Keratinocyte (primary cell): ENCODE measurements around the gene ITPKB. TPM values are rescaled to one million over a fixed set of nuclear protein-coding genes. Genes with fewer than 3 reads are reported as not detected.

Experiments used
- DNase-seq: peaks from one replicate; pipeline ENCODE4 v3.0.0-alpha.2; 2011; ENCODE audit warnings: low read depth, missing footprints, low spot score
- FAIRE-seq: peaks from 2 replicates; lab custom pipeline; 2011; peaks lifted over from hg19 to GRCh38; lab: Jason Lieb, UNC
- H2AFZ ChIP-seq: 2 replicates; pipeline ENCODE4 v1.6.0; 2012; ENCODE audit warnings: low read length, control low read depth, inconsistent platforms; ENCODE audit not compliant: control insufficient read depth
- H3K27ac ChIP-seq: 2 replicates; pipeline ENCODE4 v1.5.1; 2011; ENCODE audit warnings: low read length; ENCODE audit not compliant: control insufficient read depth, insufficient read depth
- H3K27me3 ChIP-seq: 3 replicates; pipeline ENCODE4 v1.6.0; 2011; ENCODE audit warnings: low read length; ENCODE audit not compliant: control insufficient read depth, insufficient read depth; ENCODE audit errors: extremely low read depth
- H3K36me3 ChIP-seq, 2 experiments: 2 replicates in 1 of 2; 3 replicates in 1 of 2; pipeline ENCODE4 v1.5.1; 2011; ENCODE audit warnings: low read length in 2 of 2, mild to moderate bottlenecking in 1 of 2; ENCODE audit not compliant: control insufficient read depth in 2 of 2, insufficient read depth in 2 of 2; ENCODE audit errors: extremely low read depth in 1 of 2
- H3K4me1 ChIP-seq: 3 replicates; pipeline ENCODE4 v1.5.1; 2011; ENCODE audit warnings: low read length; ENCODE audit not compliant: control insufficient read depth, insufficient read depth; ENCODE audit errors: extremely low read depth
- H3K4me2 ChIP-seq: 3 replicates; pipeline ENCODE4 v1.6.0; 2011; ENCODE audit warnings: low read depth, low read length; ENCODE audit not compliant: control insufficient read depth, insufficient read depth; ENCODE audit errors: extremely low read depth
- H3K4me3 ChIP-seq, 3 experiments: fragments of 200-600 bp in 1 of 3; sonication (generic) in 1 of 3; 2 replicates in 2 of 3; 3 replicates in 1 of 3; pipeline ENCODE4 v1.5.1; 2011 to 2016; ENCODE audit warnings: low read length in 3 of 3, mild to moderate bottlenecking in 3 of 3, control low read depth in 2 of 3, inconsistent platforms in 1 of 3, low read depth in 1 of 3, mixed read lengths in 1 of 3, mixed run types in 1 of 3, moderate library complexity in 1 of 3; ENCODE audit not compliant: control insufficient read depth in 2 of 3, insufficient read depth in 2 of 3; ENCODE audit errors: extremely low read depth in 1 of 3
- H3K79me2 ChIP-seq: 2 replicates; pipeline ENCODE4 v1.6.0; 2012; ENCODE audit warnings: low read length; ENCODE audit not compliant: control insufficient read depth, insufficient read depth
- H3K9ac ChIP-seq: 3 replicates; pipeline ENCODE4 v1.6.0; 2011; ENCODE audit warnings: low read length; ENCODE audit not compliant: control insufficient read depth, insufficient read depth; ENCODE audit errors: extremely low read depth
- H3K9me1 ChIP-seq: 3 replicates; pipeline ENCODE4 v1.6.0; 2011; ENCODE audit warnings: low read length; ENCODE audit not compliant: control insufficient read depth, insufficient read depth; ENCODE audit errors: extremely low read depth
- H3K9me3 ChIP-seq: 2 replicates; pipeline ENCODE4 v1.5.1; 2012; ENCODE audit warnings: low read depth, low read length; ENCODE audit not compliant: control insufficient read depth
- H4K20me1 ChIP-seq: 3 replicates; pipeline ENCODE4 v1.6.0; 2011; ENCODE audit warnings: low read length; ENCODE audit not compliant: control insufficient read depth, insufficient read depth; ENCODE audit errors: extremely low read depth
- EZH2 ChIP-seq: IDR thresholded peaks from one replicate; pipeline ENCODE4 v1.6.1; 2012; ENCODE audit warnings: inconsistent platforms, mild to moderate bottlenecking, low read length, moderate library complexity
- dilution Hi-C: fragments of 300-500 bp; cut with MboI; formaldehyde crosslinking; loops from one replicate; pipeline ENCODE4 v1.7.0; 2020; ENCODE audit warnings: low sequenced_read_pairs; ENCODE audit not compliant: extremely low pct_ligation_motif_present
- polyA plus RNA-seq, 5 experiments: library from polyadenylated mRNA; depleted of rRNA in 3 of 5; stranded (reverse) in 3 of 5; stranded (forward) in 1 of 5; unstranded in 1 of 5; fragments of >200 nt; gene quantifications; 1 replicate in 1 of 5; 2 replicates in 3 of 5; 3 replicates in 1 of 5; pipeline versions ENCODE4 v1.2.1 to v1.2.3, GENCODE V29; 2011 to 2012; ENCODE audit warnings: missing spikeins in 2 of 5, low read depth in 1 of 5, low replicate concordance in 1 of 5
- TF ChIP-seq, protein P1 (sequence below), 3 experiments: IDR thresholded peaks in 1 of 3; conservative IDR thresholded peaks in 1 of 3; optimal IDR thresholded peaks in 1 of 3; 2 replicates in 2 of 3; 3 replicates in 1 of 3; pipeline versions ENCODE3 to v1.5.1; 2011; ENCODE audit warnings: low read length in 3 of 3, mild to moderate bottlenecking in 3 of 3, moderate library complexity in 2 of 3, control low read depth in 1 of 3, inconsistent platforms in 1 of 3; ENCODE audit not compliant: insufficient read depth in 2 of 3; ENCODE audit errors: extremely low read depth in 1 of 3

The ITPKB gene
- polyA plus RNA-seq, 1 donor (not counting 4 experiments of a cell fraction or from before 2014, with no cell fraction given) = 3.2 TPM

DNA sequence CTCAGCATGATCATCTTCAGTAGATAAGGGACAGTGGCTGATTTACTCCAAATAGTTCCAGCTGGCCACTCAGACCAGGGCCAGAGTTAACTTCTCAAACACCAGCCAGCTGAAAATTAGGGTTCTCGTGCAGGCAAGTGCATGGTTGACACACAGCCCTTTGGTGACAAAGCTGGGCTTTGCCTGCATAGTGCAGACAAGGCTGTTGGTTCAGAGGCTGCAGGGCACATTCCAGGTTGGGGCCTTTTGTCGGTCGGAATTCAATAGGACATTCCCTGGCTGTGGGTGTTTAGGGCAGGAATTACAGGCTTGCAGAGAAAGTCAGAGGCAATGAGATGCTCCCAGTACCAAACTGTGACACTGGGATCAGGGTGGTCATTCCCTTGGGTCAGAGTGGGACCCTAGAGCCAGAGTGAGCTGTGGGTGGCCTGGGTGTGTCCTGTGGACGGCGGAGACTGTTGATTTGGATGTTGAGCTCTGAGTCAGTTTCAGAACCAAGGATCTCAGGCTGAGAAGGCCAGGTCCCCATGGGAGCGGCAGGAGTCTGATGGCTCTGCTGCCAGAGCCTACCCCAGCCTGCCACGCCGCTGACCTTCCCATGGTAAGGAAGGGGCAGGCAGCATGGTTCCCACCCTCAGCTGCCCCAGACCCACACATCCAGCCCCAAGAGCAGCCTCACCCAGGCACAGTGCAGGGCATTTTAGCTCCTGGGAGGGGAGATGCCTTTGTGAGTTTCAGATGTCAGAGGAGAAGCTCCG is 134.3 kb downstream of the ITPKB start:
- Histone ChIP-seq H3K27me3 (no peaks in the 10 kb centered on the region), H3K27ac (no peak overlapping the region), H3K36me3 (no peaks in the 10 kb centered on the region), H2AFZ (no peak overlapping the region), H3K4me3 (no peak overlapping the region), H3K4me1 (peaks cover 17% of the 10 kb centered on the region), H4K20me1 (no peaks in the 10 kb centered on the region), H3K9me3 (no peaks in the 10 kb centered on the region), H3K79me2 (no peaks in the 10 kb centered on the region), H3K9me1 (peaks cover 3% of the 10 kb centered on the region), H3K4me2 (no peak overlapping the region), H3K9ac (no peak overlapping the region)
- no peak for TF ChIP-seq EZH2
- TF ChIP-seq, protein P1, sequence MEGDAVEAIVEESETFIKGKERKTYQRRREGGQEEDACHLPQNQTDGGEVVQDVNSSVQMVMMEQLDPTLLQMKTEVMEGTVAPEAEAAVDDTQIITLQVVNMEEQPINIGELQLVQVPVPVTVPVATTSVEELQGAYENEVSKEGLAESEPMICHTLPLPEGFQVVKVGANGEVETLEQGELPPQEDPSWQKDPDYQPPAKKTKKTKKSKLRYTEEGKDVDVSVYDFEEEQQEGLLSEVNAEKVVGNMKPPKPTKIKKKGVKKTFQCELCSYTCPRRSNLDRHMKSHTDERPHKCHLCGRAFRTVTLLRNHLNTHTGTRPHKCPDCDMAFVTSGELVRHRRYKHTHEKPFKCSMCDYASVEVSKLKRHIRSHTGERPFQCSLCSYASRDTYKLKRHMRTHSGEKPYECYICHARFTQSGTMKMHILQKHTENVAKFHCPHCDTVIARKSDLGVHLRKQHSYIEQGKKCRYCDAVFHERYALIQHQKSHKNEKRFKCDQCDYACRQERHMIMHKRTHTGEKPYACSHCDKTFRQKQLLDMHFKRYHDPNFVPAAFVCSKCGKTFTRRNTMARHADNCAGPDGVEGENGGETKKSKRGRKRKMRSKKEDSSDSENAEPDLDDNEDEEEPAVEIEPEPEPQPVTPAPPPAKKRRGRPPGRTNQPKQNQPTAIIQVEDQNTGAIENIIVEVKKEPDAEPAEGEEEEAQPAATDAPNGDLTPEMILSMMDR (optimal IDR thresholded peaks at IDR 0.05 in 1 of 3, IDR thresholded peaks at IDR 0.05 in 1 of 3, conservative IDR thresholded peaks at IDR 0.05 in 1 of 3; ENCODE audit: extremely low read depth in 1 of 3, insufficient read depth in 2 of 3, low read length in 3 of 3) = no peak
- FAIRE-seq (no peak), DNase-seq (no peak)
- dilution Hi-C loops = no loop called here

DNA sequence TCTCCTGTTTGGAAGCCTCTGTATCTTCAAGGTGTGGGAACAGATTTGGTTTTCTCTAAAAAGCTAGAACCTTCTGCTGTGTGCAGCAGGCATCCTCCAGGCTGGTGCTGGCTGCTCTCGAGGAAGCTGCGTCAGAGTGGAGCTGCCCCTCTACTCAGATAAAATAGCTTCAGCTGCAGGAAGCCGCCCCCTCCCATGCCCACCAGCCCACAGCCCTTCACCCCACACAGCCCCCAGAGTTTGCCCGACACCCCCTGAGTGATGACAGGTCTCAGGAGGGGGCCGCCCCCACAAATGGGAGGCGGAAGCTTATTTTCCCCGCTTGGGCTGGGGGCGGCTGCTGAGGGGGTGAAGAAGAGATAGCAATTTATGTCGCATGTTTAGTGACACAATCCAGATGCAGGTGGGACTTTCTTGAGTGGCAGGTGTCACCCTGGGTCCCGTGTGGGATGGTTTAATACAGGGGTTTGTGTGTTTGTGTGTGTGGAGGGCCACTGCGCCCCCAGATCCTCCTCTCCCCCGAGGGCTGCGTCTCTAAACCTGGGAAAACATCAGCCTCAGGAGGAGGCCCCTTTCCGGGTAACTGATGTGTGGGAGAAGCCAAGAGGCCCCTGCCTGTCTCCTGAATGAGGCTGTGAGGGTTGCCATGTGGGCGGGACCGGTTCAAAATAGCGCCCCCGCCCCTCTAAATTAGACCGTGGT is 135.1 kb downstream of the ITPKB start:
- peaks cover 3% of the 10 kb centered on the region for H3K9me1 ChIP-seq
- dilution Hi-C loops = no loop called here
- H3K36me3 ChIP-seq = no peaks in the 10 kb centered on the region
- no peak overlapping the region for H3K4me3 ChIP-seq
- no peaks in the 10 kb centered on the region for H4K20me1 ChIP-seq
- no peak overlapping the region for H2AFZ ChIP-seq
- H3K27me3 ChIP-seq = no peaks in the 10 kb centered on the region
- no peak overlapping the region for H3K9ac ChIP-seq
- H3K4me1 ChIP-seq = peaks cover 17% of the 10 kb centered on the region
- TF ChIP-seq, protein P1 (optimal IDR thresholded peaks at IDR 0.05 in 1 of 3, IDR thresholded peaks at IDR 0.05 in 1 of 3, conservative IDR thresholded peaks at IDR 0.05 in 1 of 3; ENCODE audit: extremely low read depth in 1 of 3, insufficient read depth in 2 of 3, low read length in 3 of 3) = no peak
- no peak for TF ChIP-seq EZH2
- H3K9me3 ChIP-seq = no peaks in the 10 kb centered on the region
- H3K4me2 ChIP-seq = no peak overlapping the region
- no peaks in the 10 kb centered on the region for H3K79me2 ChIP-seq
- FAIRE-seq = no peak
- no peak for DNase-seq
- no peak overlapping the region for H3K27ac ChIP-seq
